Measurements from ENCODE around the gene SERPINF2.
"Not testable (repeated sequence)": the region's sequence is repeated elsewhere in the genome, so short reads cannot be mapped to it uniquely, and the experiment has no call there.

Gene SERPINF2

GRCh38 chr17:1735418-1735817 lies 7.3 kb upstream of the SERPINF2 start:
- no peak for DNase-seq (ENCODE audit: low spot score)

- DNase-seq (ENCODE audit: low spot score): no peak
Observed at GRCh38 chr17:1735834-1736347, 6.8 kb upstream of the SERPINF2 start.

GRCh38 chr17:1736348-1737281 lies 6.1 kb upstream of the SERPINF2 start:
- DNase-seq (ENCODE audit: low spot score): no peak

GRCh38 chr17:1737531-1738291 lies 5.0 kb upstream of the SERPINF2 start:
- no peak for DNase-seq (ENCODE audit: low spot score)

GRCh38 chr17:1741899-1742298 lies 772 bp upstream of the SERPINF2 start:
- not testable (repeated sequence) for DNase-seq (ENCODE audit: low spot score)

GRCh38 chr17:1743088-1743439 lies 393 bp downstream of the SERPINF2 start:
- no peak for DNase-seq (ENCODE audit: low spot score)

- no peak for DNase-seq (ENCODE audit: low spot score)
Observed at GRCh38 chr17:1744551-1745512, 2.2 kb downstream of the SERPINF2 start.

GRCh38 chr17:1745513-1746020 lies 2.9 kb downstream of the SERPINF2 start:
- DNase-seq (ENCODE audit: low spot score): no peak

- no peak for DNase-seq (ENCODE audit: low spot score)
Observed at GRCh38 chr17:1746975-1747543, 4.4 kb downstream of the SERPINF2 start.

GRCh38 chr17:1750628-1751027 lies 8.0 kb downstream of the SERPINF2 start:
- no peak for DNase-seq (ENCODE audit: low spot score)

GRCh38 chr17:1752425-1753262 lies 10.0 kb downstream of the SERPINF2 start:
- DNase-seq (ENCODE audit: low spot score): peak; percentile 35

GRCh38 chr17:1753767-1754429 lies 11.2 kb downstream of the SERPINF2 start:
- no peak for DNase-seq (ENCODE audit: low spot score)

- no peak for DNase-seq (ENCODE audit: low spot score)
Observed at GRCh38 chr17:1754430-1755112, 11.9 kb downstream of the SERPINF2 start.

GRCh38 chr17:1755252-1755826 lies 12.7 kb downstream of the SERPINF2 start:
- no peak for DNase-seq (ENCODE audit: low spot score)

- DNase-seq (ENCODE audit: low spot score): no peak
Observed at GRCh38 chr17:1755827-1756262, 13.2 kb downstream of the SERPINF2 start.

- DNase-seq (ENCODE audit: low spot score): no peak
Observed at GRCh38 chr17:1758807-1759206, 16.1 kb downstream of the SERPINF2 start.

GRCh38 chr17:1759529-1759928 lies 16.9 kb downstream of the SERPINF2 start:
- DNase-seq (ENCODE audit: low spot score): no peak

GRCh38 chr17:1762233-1762900 lies 19.7 kb downstream of the SERPINF2 start:
- no peak for DNase-seq (ENCODE audit: low spot score)
